C4-2B (cell line): ENCODE results near the gene RNF223.

ENCODE experiments used
- ZFX ChIP-seq: fragments of 450-650 bp; IDR thresholded peaks from 2 replicates; pipeline ENCODE4 v1.6.1; 2017
- TF ChIP-seq, protein P1 (sequence below): fragments of 450-650 bp; conservative IDR thresholded peaks from 2 replicates; pipeline ENCODE4 v1.5.1; 2017; ENCODE audit warnings: mild to moderate bottlenecking

DNA sequence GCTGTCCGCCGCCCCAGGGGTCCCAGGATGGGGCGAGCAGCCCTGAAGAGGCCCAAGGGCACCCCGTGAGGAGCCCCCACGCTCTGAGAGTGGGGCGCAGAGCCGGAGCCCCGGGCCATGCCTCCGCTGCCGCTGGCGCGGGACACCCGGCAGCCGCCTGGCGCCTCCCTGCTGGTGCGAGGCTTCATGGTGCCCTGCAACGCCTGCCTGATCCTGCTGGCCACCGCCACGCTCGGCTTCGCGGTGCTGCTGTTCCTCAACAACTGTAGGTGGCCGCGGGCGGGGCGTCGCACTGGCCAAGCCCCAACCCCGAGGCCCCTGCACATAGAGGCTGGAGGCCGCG is 39.7 kb downstream of the RNF223 start:
- TF ChIP-seq, protein P1, sequence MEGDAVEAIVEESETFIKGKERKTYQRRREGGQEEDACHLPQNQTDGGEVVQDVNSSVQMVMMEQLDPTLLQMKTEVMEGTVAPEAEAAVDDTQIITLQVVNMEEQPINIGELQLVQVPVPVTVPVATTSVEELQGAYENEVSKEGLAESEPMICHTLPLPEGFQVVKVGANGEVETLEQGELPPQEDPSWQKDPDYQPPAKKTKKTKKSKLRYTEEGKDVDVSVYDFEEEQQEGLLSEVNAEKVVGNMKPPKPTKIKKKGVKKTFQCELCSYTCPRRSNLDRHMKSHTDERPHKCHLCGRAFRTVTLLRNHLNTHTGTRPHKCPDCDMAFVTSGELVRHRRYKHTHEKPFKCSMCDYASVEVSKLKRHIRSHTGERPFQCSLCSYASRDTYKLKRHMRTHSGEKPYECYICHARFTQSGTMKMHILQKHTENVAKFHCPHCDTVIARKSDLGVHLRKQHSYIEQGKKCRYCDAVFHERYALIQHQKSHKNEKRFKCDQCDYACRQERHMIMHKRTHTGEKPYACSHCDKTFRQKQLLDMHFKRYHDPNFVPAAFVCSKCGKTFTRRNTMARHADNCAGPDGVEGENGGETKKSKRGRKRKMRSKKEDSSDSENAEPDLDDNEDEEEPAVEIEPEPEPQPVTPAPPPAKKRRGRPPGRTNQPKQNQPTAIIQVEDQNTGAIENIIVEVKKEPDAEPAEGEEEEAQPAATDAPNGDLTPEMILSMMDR: no peak
- TF ChIP-seq ZFX: no peak
